SU-DHL-6 (cell line): Measurements from ENCODE around the gene MYOZ3.

Source experiments
- H2AFZ ChIP-seq: fragments of 200-600 bp; sonication (generic); 2 replicates; pipeline ENCODE4 v1.6.1; 2014; ENCODE audit warnings: low read depth, mild to moderate bottlenecking, moderate library complexity, mixed read lengths, antibody characterized with exemption, low read length; ENCODE audit not compliant: severe bottlenecking
- H3F3A ChIP-seq: fragments of 200-600 bp; shearing (Covaris generic); 2 replicates; pipeline ENCODE4 v1.6.0; 2016; ENCODE audit warnings: antibody characterized with exemption, mild to moderate bottlenecking; ENCODE audit not compliant: insufficient read depth
- H3K27ac ChIP-seq: fragments of 200-600 bp; sonication (generic); 2 replicates; pipeline ENCODE4 v1.5.1; 2016; ENCODE audit warnings: low read depth, mild to moderate bottlenecking, low read length, moderate library complexity, mixed read lengths
- H3K27me3 ChIP-seq: fragments of 200-600 bp; sonication (generic), shearing (Covaris generic); 2 replicates; pipeline ENCODE4 v1.6.0; 2014; ENCODE audit warnings: mild to moderate bottlenecking, low read length
- H3K36me3 ChIP-seq: fragments of 200-600 bp; sonication (generic); 2 replicates; pipeline ENCODE4 v1.6.1; 2014; ENCODE audit warnings: mild to moderate bottlenecking, low read length, mixed read lengths
- H3K4me2 ChIP-seq: fragments of 300-600, 200-600 bp; shearing (Covaris generic), sonication (generic); 2 replicates; pipeline ENCODE4 v1.6.0; 2014; ENCODE audit warnings: low read length, low read depth, mild to moderate bottlenecking; ENCODE audit not compliant: poor library complexity, severe bottlenecking
- H3K4me3 ChIP-seq: fragments of 200-600 bp; sonication (generic); 2 replicates; pipeline ENCODE4 v1.5.1; 2014; ENCODE audit warnings: antibody characterized with exemption, low read length, mild to moderate bottlenecking, mixed read lengths; ENCODE audit not compliant: insufficient read depth, poor library complexity, severe bottlenecking
- H3K79me2 ChIP-seq: fragments of 200-600 bp; sonication (generic); 2 replicates; pipeline ENCODE4 v1.6.1; 2014; ENCODE audit warnings: mild to moderate bottlenecking, low read length, moderate library complexity; ENCODE audit not compliant: insufficient read depth
- H3K9ac ChIP-seq: fragments of 200-600 bp; sonication (generic); 2 replicates; pipeline ENCODE4 v1.7.0; 2014; ENCODE audit warnings: mild to moderate bottlenecking, low read length
- H3K9me2 ChIP-seq: fragments of 200-600 bp; sonication (generic); replicated peaks from 2 replicates; pipeline ENCODE4 v1.6.1; 2014; ENCODE audit warnings: low read length; ENCODE audit not compliant: insufficient read depth
- H3K9me3 ChIP-seq: fragments of 200-600 bp; sonication (generic); 2 replicates; pipeline ENCODE4 v1.6.1; 2014; ENCODE audit warnings: low read length, mixed read lengths; ENCODE audit not compliant: insufficient read depth
- H4K20me1 ChIP-seq: fragments of 200-600 bp; sonication (generic); 2 replicates; pipeline ENCODE4 v1.6.1; 2014; ENCODE audit warnings: low read depth, mild to moderate bottlenecking, antibody characterized with exemption, low read length, moderate library complexity, mixed read lengths
- CTCF ChIP-seq: fragments of 200-600 bp; sonication (generic); IDR thresholded peaks from one replicate; pipeline ENCODE4 v1.5.1; 2017; ENCODE audit warnings: antibody characterized with exemption, mild to moderate bottlenecking, low read length, moderate library complexity; ENCODE audit not compliant: insufficient read depth, poor library complexity, severe bottlenecking
- EZH2phosphoT487 ChIP-seq: fragments of 200-600 bp; sonication (generic), shearing (Covaris generic); conservative IDR thresholded peaks from 2 replicates; pipeline ENCODE4 v1.6.1; 2018; ENCODE audit warnings: mild to moderate bottlenecking, antibody characterized with exemption, low read length, moderate library complexity, mixed read lengths

MYOZ3 gene

GRCh38 chr5:150616024-150616470, 45.0 kb upstream of the MYOZ3 start:
- H3K9ac ChIP-seq: no peak overlapping the region
- no peaks in the 10 kb centered on the region for H3K9me3 ChIP-seq
- H3K9me2 ChIP-seq: no peaks in the 10 kb centered on the region
- H4K20me1 ChIP-seq: no peaks in the 10 kb centered on the region
- TF ChIP-seq CTCF: no peak
- TF ChIP-seq EZH2phosphoT487: no peak
- no peak overlapping the region for H3K4me3 ChIP-seq
- H3K27me3 ChIP-seq: no peaks in the 10 kb centered on the region
- H2AFZ ChIP-seq: no peak overlapping the region
- H3K79me2 ChIP-seq: no peaks in the 10 kb centered on the region
- H3K4me2 ChIP-seq: no peak overlapping the region
- no peak overlapping the region for H3K27ac ChIP-seq
- H3K36me3 ChIP-seq: no peaks in the 10 kb centered on the region
- H3F3A ChIP-seq: no peaks in the 10 kb centered on the region

GRCh38 chr5:150616506-150616905, 44.5 kb upstream of the MYOZ3 start:
- H3K79me2 ChIP-seq: no peaks in the 10 kb centered on the region
- no peaks in the 10 kb centered on the region for H3F3A ChIP-seq
- H3K4me2 ChIP-seq: no peak overlapping the region
- no peaks in the 10 kb centered on the region for H3K36me3 ChIP-seq
- no peak overlapping the region for H3K9ac ChIP-seq
- H3K27me3 ChIP-seq: no peaks in the 10 kb centered on the region
- H4K20me1 ChIP-seq: no peaks in the 10 kb centered on the region
- no peak overlapping the region for H3K4me3 ChIP-seq
- H3K9me3 ChIP-seq: no peaks in the 10 kb centered on the region
- H3K9me2 ChIP-seq: no peaks in the 10 kb centered on the region
- no peak overlapping the region for H3K27ac ChIP-seq
- H2AFZ ChIP-seq: no peak overlapping the region
- TF ChIP-seq CTCF (no peak), EZH2phosphoT487 (no peak)

GRCh38 chr5:150618163-150618562, 42.9 kb upstream of the MYOZ3 start:
- no peak overlapping the region for H3K4me2 ChIP-seq
- no peaks in the 10 kb centered on the region for H3K9me3 ChIP-seq
- TF ChIP-seq EZH2phosphoT487: no peak
- TF ChIP-seq CTCF: no peak
- H3K79me2 ChIP-seq: no peaks in the 10 kb centered on the region
- no peaks in the 10 kb centered on the region for H4K20me1 ChIP-seq
- H3K27me3 ChIP-seq: no peaks in the 10 kb centered on the region
- H3F3A ChIP-seq: no peaks in the 10 kb centered on the region
- no peaks in the 10 kb centered on the region for H3K9me2 ChIP-seq
- H3K9ac ChIP-seq: no peak overlapping the region
- H3K4me3 ChIP-seq: no peak overlapping the region
- H2AFZ ChIP-seq: no peak overlapping the region
- H3K36me3 ChIP-seq: no peaks in the 10 kb centered on the region
- H3K27ac ChIP-seq: no peak overlapping the region
